ENCODE results near the gene SCAF4. TPM values are rescaled to one million over a fixed set of nuclear protein-coding genes. Genes with fewer than 3 reads are reported as not detected.

SCAF4 gene
- total RNA-seq, 1 donor from 2014 or later = 51.9 TPM

GRCh38 chr21:31752967-31753366, 21.0 kb upstream of the SCAF4 start:
- peaks cover 3% of the 10 kb centered on the region for H3K27me3 Mint-ChIP-seq (ENCODE audit: unreplicated experiment)
- H3K4me1 Mint-ChIP-seq (ENCODE audit: low read depth, unreplicated experiment) = no peaks in the 10 kb centered on the region
- H3K4me3 Mint-ChIP-seq (ENCODE audit: unreplicated experiment) = no peak overlapping the region
- H3K27ac Mint-ChIP-seq (ENCODE audit: unreplicated experiment) = no peak overlapping the region
- DNase-seq = no peak
- H3K9me3 Mint-ChIP-seq (ENCODE audit: unreplicated experiment) = peaks cover 2% of the 10 kb centered on the region
- TF ChIP-seq, protein P1, sequence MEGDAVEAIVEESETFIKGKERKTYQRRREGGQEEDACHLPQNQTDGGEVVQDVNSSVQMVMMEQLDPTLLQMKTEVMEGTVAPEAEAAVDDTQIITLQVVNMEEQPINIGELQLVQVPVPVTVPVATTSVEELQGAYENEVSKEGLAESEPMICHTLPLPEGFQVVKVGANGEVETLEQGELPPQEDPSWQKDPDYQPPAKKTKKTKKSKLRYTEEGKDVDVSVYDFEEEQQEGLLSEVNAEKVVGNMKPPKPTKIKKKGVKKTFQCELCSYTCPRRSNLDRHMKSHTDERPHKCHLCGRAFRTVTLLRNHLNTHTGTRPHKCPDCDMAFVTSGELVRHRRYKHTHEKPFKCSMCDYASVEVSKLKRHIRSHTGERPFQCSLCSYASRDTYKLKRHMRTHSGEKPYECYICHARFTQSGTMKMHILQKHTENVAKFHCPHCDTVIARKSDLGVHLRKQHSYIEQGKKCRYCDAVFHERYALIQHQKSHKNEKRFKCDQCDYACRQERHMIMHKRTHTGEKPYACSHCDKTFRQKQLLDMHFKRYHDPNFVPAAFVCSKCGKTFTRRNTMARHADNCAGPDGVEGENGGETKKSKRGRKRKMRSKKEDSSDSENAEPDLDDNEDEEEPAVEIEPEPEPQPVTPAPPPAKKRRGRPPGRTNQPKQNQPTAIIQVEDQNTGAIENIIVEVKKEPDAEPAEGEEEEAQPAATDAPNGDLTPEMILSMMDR (IDR thresholded peaks at IDR 0.05; ENCODE audit: partially characterized antibody, unreplicated experiment) = no peak
- H3K36me3 Mint-ChIP-seq (ENCODE audit: unreplicated experiment) = no peaks in the 10 kb centered on the region

DNA sequence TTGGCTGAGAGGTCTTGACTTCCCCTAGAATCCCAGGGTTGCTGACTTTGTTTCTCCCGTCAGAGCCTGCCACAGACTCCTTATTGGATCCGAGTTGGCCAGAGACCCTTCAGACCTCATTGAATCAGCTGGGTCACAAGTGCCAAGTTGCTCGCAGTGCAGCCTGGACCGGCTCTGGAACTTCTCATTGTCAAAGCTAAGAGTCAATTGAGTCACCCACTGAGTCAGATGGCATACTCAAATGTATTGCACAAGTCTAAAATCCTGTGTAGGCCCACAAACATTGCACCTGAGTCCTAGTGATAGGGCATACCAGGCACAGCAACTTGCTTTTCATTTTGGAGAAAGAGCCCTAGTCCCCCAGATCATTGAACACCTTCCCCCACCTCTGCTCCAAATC, 20.4 kb upstream of the SCAF4 start:
- no peaks in the 10 kb centered on the region for H3K4me1 Mint-ChIP-seq (ENCODE audit: low read depth, unreplicated experiment)
- H3K27ac Mint-ChIP-seq (ENCODE audit: unreplicated experiment) = no peak overlapping the region
- TF ChIP-seq, protein P1 (IDR thresholded peaks at IDR 0.05; ENCODE audit: partially characterized antibody, unreplicated experiment) = no peak
- no peak overlapping the region for H3K4me3 Mint-ChIP-seq (ENCODE audit: unreplicated experiment)
- peaks cover 3% of the 10 kb centered on the region for H3K27me3 Mint-ChIP-seq (ENCODE audit: unreplicated experiment)
- peaks cover 2% of the 10 kb centered on the region for H3K9me3 Mint-ChIP-seq (ENCODE audit: unreplicated experiment)
- no peak for DNase-seq
- no peaks in the 10 kb centered on the region for H3K36me3 Mint-ChIP-seq (ENCODE audit: unreplicated experiment)

DNA sequence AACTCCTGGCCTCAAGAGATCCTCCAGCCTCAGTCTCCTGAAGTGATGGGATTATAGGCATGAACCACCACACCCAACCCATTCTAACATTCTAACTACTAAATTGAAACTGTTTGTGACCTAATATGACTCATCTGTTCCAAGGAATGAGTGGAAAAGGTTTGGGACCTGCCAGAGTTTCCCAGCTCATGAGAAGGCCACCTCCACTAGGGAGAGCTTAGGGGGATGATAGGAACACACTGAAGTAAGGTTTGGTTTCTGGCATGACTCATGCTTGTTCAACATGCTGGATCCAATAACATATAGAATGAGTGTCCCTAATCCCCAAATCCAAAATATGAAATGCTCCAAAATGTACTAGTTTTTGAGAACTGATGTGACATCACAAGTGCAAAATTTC, 18.9 kb upstream of the SCAF4 start:
- Mint-ChIP-seq H3K27me3 (ENCODE audit: unreplicated experiment) (peaks cover 5% of the 10 kb centered on the region), H3K4me3 (ENCODE audit: unreplicated experiment) (no peak overlapping the region), H3K4me1 (ENCODE audit: low read depth, unreplicated experiment) (no peaks in the 10 kb centered on the region), H3K36me3 (ENCODE audit: unreplicated experiment) (peaks cover 6% of the 10 kb centered on the region), H3K9me3 (ENCODE audit: unreplicated experiment) (peaks cover 4% of the 10 kb centered on the region), H3K27ac (ENCODE audit: unreplicated experiment) (no peak overlapping the region)
- TF ChIP-seq, protein P1 (IDR thresholded peaks at IDR 0.05; ENCODE audit: partially characterized antibody, unreplicated experiment) = no peak
- no peak for DNase-seq

GRCh38 chr21:31744182-31744800, 12.4 kb upstream of the SCAF4 start:
- H3K27me3 Mint-ChIP-seq (ENCODE audit: unreplicated experiment) = peaks cover 5% of the 10 kb centered on the region
- H3K4me3 Mint-ChIP-seq (ENCODE audit: unreplicated experiment) = no peak overlapping the region
- H3K36me3 Mint-ChIP-seq (ENCODE audit: unreplicated experiment) = peaks cover 7% of the 10 kb centered on the region
- no peak for DNase-seq
- H3K27ac Mint-ChIP-seq (ENCODE audit: unreplicated experiment) = no peak overlapping the region
- peaks cover 2% of the 10 kb centered on the region for H3K9me3 Mint-ChIP-seq (ENCODE audit: unreplicated experiment)
- TF ChIP-seq, protein P1 (IDR thresholded peaks at IDR 0.05; ENCODE audit: partially characterized antibody, unreplicated experiment) = no peak
- no peaks in the 10 kb centered on the region for H3K4me1 Mint-ChIP-seq (ENCODE audit: low read depth, unreplicated experiment)

DNA sequence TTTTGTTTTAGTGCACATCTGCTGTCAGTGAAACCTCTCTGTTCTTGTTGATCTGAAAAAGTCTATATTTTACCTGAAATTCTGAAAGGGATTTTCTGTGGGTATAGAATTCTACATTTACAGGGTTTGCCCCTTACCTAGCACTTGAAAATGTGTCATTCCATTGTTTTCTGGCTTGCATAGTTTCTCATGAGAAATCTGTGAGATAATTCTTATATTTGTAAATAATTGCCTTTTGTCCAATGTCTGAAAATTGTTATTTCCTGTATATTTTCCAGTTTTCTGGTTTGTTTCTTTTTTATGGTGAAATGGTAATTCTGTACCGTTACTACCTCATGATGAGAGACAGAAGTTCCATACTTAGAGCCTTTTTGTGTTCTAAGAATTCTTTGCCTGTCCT, 11.8 kb upstream of the SCAF4 start:
- peaks cover 7% of the 10 kb centered on the region for H3K36me3 Mint-ChIP-seq (ENCODE audit: unreplicated experiment)
- DNase-seq = no peak
- TF ChIP-seq, protein P1 (IDR thresholded peaks at IDR 0.05; ENCODE audit: partially characterized antibody, unreplicated experiment) = no peak
- H3K27me3 Mint-ChIP-seq (ENCODE audit: unreplicated experiment) = peaks cover 5% of the 10 kb centered on the region
- H3K4me3 Mint-ChIP-seq (ENCODE audit: unreplicated experiment) = no peak overlapping the region
- H3K27ac Mint-ChIP-seq (ENCODE audit: unreplicated experiment) = no peak overlapping the region
- H3K9me3 Mint-ChIP-seq (ENCODE audit: unreplicated experiment) = peaks cover 2% of the 10 kb centered on the region
- no peaks in the 10 kb centered on the region for H3K4me1 Mint-ChIP-seq (ENCODE audit: low read depth, unreplicated experiment)

All from glutamatergic neuron (in vitro differentiated cells).